AG20443 (cell line): ENCODE measurements around the gene C17orf50.

ENCODE experiments used
- DNase-seq: peaks from one replicate; pipeline ENCODE4 v3.0.0; 2012; ENCODE audit warnings: low spot score, mixed read lengths

The C17orf50 gene

DNA sequence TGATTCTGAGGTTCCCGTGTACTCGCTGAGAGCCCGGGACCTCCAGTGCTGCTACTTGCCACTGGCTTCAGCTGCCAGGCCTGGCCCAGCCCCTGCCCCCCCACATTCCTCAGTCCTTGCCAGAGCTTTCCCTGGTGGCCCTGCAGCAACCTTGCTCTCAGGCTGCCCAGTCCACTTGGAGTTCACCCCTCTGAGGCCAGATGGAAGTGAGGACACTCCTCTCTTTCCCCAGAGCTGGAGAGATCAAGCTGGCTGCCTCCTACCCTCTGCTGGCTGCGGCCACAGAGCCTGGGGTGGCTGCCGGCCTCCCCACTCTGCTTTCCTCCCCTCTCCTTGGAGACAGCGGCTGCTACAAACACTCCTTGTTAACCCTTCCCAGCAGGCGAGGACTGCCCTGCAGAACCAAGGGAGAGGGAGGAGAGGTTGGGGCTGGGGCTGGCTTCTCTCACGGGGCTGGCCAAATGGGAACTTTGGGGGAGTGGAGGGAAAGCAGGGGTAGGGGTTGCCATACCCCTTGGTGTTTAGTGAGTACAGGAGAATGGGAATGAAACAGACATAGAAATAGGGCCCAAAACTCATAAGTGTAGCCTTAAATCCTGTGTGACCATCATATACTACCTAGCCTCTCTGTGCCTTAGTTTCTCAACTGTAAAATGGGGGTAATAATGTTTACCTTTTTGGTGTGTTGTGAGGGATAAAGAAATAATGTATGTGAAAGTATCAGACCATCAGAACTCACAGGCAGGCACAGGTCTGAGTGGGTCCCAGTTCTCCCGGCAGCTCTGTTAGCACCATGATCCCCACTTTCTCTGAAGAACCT, 7.5 kb upstream of the C17orf50 start, which contains the start of gene GAS2L2:
GAS2L2 (minus strand) TSS at position 295 of the 820 bp plus-strand sequence. CDS start 389 bp downstream, outside the sequence.
- DNase-seq = peak; percentile 41

DNA sequence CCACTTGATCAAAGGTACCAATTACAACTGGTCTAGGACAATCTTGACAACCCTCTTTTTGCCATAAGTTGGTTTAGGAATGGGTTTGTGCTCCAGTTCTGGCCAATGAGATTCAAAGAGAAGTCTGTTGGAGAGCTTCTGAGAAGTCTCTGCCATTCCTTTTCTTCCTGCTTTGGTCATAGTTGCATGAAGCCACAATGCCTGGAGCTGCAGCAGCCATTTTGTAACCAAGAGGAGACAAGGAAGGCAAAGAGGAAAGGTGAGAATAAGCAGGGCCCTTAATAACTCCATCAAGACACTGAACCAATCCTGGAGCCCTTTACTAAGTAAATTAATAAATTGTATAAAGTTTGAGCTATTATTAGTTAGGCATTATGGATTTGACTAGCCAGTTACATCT, 3.4 kb upstream of the C17orf50 start:
- no peak for DNase-seq

DNA sequence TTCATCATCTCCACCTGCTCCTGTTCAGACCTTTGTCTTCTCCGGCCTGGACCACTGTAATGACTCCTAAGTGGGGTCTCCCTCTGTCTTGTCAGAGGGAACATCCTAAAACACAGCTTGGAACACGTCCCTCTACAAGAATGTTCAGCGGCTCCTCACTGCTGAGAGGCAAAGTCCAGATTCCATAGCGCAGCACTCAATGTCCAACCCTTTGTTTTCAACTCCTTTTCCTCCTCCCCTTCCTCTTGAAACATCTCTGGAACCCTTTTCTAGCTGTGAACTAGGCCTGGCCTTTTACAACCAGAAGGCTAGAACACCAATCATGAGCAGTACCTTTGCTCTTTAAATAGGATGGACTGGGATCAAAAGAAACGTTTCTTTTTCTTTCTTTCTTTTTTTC, 914 bp downstream of the C17orf50 start:
- no peak for DNase-seq

DNA sequence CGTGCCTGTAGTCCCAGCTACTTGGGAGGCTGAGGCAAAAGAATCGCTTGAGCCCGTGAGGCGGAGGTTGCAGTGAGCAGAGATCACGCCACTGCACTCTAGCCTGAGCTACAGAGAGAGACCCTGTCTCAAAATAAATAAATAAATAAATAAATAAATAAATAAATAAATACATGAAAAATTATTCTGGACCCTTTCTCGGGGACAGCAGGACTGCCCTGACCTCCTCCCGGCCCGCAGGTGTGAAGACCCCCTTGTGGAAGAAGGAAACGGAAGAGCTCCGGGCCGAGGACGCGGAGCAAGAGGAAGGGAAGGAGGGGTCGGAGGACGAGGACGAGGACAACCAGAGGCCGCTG, 3.1 kb downstream of the C17orf50 start:
- no peak for DNase-seq

DNA sequence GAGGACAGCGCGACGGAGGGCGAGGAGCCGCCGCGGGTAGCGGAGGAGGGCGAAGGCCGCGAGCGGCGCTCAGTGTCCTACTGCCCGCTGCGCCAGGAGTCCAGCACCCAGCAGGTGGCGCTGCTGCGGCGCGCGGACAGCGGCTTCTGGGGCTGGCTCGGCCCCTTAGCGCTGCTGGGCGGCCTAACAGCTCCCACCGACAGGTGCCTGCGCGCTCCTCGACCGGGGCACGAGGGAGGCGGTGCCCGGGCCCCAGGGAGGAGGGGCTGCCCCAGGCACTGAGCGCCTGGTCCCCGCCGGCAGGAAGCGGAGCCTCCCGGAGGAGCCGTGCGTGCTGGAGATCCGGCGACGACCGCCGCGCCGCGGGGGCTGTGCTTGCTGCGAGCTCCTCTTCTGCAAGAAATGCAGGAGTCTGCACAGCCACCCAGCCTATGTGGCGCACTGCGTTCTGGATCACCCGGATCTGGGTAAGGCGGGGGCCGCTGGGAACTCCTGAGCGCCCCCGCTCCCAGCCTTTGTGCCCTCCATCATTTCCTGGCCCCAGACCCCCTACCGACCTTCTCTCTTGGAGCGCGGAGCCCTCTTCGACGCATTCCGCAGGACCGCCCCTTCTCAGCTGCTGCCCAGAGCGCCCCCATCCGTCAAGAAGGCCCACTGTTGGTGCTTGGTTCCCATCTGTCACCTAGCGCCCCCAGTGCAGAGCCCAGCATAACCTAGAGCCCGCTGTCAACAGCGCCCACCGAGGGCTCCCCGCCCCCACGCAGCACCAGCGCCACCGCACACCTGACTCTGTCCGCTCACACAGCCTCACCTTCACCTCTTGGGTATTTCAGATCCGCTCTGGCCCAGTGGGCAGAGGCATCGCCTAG, 3.7 kb downstream of the C17orf50 start:
- peak; percentile 96 for DNase-seq

DNA sequence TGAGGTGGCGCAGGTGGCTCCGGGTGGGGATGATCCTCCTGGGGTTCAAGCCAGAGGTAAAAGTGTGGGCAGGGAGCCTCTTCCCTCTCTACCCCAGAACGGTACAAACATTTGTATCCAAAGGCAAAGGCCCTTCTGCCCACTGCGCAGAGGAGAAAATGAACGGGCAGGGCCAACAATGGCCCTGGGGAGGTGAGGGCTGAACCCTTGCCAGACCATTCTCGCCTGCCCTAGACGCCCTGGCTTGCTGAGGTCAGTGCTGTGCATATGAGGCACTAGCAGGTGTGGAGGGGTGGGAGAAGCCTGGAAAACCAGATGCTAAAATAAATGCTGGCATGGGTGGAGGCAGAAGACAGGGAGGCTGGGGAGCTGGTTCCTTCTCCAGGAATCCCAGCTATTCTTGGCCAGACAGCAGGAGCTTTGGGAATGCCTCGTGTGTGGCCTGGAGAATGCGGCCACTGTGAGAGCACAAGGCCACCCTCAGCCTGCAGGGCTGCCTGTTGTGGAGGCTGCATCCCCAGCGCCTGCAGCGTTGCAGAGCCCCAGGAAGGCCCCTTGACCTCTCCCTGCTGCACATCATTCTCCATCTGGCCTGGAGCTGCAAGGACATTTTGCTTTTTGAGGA, 4.5 kb downstream of the C17orf50 start:
- no peak for DNase-seq

DNA sequence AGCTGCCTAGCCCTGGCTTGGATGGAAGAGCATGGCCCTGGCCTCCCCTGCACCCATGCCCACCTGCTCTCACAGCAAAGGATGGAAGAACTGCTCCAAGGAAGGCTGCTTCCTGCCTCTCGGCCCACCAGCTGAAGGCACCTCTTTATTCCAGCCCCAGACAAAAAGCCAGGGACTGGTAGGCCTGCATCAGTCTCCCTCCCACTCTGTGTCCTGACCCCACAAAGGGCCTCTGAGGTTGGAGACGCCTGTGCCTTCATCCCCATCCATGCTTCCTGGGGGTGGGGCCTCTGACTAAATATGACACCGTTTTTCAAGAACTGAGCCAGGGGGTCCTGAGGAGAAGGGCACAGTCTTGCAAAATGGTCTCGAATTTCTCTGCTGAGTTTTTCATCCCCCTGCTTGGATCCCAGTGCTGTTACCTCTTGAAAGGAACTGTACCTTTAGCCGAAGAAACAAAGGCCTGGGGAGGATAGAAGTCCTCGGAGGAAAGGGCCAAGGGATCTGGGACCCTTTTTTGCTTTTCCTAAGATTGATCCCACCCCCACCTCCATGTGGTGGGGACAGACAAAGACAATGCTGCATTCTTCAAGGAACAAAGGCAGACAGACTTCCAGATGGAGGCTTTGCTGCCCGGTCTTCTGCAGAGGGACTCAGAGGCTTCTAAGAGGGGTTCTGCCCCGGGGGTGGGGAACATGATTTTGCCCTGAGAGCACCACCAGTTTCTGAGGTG, 5.2 kb downstream of the C17orf50 start:
- DNase-seq = no peak

DNA sequence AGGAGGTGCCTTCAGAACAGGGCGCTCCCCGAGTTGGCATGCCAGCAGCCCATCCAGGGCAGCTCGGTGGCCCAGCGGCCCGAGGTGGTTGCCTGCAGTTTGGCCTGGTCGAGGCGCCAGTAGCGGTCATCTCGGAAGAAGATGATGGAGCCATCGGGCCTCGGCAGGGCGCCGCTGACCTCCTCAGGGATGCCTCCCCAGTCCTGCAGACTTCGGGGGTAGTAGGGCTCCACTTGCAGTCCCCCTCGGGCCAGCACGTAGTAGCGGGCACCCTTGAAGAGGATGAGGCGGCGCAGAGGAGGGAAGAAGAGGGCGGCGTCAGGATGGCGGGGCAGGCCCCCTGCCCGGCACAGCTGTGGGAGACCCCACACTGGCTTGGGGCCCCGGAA, 5.8 kb downstream of the C17orf50 start:
- no peak for DNase-seq

DNA sequence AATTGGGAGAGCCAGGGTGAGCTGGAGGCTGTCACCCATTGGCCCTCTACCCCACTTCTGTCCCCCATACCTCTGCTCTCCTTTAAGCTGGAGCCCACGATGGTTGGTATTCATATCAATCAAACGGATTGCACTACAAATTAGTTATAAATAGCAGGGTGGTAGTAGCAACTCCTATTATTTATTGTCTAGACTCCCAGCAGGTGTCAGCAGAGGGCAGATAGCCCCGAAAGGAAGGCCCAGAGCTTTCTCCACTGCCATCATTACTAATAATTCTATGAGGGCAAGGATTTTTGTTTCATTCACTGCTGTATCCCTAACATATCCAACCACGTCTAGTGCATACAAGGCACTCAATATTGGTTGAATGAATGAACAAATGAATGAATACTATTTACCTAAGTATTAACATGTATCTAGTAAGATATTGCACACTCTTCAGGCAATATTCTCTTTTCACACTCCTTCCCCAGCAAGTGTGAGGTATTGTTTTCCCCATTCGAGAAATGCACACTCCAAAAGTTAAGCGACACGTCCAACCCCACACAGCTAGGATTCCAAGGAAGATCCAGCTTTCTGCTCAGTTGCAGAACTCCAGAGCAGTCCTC, 6.3 kb downstream of the C17orf50 start:
- peak; percentile 79 for DNase-seq

DNA sequence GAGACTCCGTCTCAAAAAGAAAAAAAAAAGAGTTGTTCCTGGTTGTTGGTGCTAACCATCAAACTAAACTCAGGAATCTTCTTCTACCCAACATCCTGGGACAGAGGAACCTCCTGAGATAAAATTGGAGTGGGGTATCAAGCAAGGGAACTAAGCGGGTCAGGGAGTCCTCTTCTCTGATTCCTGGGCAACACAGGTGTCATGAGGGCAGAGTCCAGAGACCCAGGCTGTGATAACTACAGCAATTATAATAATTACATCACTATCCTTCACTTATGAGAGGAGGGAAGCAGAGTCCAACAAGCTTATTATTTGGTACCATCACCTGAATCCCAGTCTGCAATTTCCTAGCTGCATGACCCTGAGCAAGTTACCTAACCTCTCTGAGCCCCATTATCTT, 8.1 kb downstream of the C17orf50 start:
- no peak for DNase-seq

DNA sequence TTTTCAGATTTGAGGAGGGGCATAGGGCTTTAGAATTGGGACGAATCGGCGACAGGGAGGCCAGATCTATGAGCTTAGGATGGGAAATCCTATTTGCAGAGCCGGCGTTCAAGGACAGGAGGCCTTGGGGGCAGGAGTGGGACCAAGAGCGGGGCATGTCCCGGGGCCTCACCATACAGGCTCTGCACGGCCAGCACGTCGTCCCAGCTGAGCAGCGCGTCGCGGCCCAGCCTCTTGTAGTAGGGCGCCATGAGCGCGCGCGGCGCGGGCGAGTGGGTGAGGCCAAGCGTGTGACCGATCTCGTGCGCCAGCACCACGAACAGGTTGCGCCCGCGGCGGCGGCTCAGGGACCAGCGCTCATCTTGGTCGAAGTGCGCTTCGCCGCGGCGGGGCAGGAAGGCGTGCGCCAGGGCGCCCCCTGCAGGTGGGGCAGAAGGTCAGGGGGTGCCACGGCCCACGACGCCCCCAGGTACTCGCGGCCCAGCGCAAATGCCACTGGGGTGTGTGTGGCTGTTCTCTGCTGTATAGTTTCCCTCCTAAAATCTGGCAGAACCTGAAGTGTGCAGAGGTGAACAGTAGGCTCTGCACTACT, 9.3 kb downstream of the C17orf50 start:
- DNase-seq = no peak

DNA sequence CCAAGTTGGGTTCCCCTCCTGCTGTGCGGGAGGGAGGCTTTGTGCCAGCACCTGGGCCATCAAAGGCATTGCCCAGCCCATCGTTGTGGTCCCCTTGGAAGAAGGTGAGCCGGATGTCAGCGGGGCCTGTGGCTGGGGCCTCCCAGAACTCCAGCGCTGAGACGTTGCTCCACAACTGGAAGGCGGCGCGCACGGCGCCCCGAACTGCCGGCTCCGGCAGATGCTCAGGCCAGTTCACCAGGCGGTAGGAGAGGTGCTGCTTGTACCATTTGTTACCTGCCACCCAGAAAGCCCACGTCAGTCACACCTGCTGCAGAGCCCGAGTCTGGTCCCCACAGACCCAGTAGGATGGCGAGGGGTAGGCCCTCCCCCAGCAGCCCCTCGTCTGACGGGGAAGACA, 12.4 kb downstream of the C17orf50 start:
- DNase-seq = no peak

DNA sequence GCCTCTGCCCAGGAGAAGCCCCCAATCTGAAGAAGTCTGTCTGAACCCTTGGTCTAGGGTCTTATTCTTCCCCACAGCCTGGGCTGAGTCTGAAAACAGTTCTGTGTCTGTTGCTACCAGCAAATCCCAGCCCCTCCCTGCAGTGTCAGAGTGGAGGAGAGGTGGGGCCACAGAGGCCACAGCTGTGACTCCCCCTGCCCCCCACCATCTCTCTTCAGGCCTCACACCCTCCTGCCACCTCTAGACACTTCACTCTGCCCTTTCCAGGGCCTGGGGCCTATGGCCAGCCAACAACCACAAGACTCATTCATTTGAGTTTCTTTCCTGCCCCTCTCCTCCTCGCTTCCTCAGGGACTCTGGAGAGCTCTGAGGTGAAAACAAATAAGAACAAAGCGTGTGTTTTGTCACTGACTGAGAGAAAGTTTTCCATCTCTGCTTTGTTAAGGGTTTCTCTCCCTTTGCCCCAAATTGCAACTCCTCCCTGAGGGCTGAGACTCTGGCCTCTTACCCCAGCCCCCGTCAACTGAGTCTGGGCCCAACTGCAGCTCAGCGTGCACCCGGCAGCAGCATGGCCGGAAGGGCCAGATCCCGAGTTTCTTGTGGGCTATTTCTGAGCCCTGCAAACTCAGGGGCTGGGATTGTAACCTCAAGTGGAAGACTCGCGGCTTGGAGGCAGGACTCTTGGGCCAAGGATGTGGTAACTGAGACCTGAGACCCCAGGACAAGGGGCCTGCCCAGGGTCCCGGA, 13.2 kb downstream of the C17orf50 start:
- DNase-seq = no peak

DNA sequence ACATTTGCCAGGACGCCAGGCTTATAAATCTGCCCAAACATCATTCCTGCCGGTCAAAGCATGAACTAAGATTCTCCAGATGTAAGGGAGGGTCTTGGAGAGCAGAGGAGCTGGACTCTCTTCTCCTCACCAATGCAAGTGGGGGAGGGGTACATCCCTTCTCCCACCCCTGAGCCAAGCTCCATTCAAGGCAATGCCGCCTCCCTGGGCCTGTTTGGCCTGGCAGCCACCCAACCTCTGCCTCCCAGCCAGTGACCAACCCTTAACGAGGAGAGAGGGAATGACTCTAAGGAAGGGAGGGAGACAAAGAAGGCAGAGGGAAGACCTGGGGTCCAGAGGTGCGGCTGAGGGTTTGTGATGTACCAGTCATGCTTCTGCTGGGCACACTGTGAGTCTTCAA, 13.8 kb downstream of the C17orf50 start:
- peak; percentile 48 for DNase-seq

DNA sequence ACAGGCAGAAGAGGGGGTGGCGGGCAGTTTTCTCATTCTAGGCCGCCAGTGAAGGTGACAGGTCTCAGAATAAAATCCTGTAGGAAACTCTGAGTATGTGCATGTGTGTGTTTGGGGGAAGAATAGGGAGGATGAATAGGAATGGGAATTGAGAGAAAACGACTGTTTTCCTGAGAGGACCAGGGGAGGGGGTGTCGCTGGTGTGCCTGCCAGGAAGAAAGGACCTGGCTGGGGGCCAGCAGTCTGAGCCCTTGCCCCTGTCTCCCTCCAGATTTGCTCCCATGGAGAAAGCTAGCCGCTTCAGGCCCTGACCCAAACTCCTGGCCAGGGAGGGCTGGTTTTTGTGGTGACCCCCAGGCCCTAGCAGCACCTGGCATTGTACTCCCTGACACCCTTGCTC, 14.4 kb downstream of the C17orf50 start:
- DNase-seq = no peak

DNA sequence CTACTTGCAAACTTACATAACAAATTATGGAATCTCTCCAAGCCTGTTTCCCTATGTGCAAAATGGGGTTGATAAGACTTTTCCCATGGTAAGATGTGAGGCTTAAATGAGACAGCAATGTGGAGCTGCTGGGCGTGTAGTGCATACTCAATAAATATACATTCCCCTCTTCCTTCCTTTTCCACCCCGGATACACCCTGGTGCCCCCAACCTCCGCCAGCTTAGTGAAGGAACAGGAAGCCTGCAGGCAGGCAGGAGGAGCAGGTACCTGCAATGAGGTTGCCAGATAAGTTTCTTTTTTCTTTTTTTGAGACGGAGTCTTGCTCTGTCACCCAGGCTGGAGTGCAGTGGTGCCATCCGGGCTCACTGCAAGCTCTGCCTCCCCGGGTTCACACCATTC, 14.9 kb downstream of the C17orf50 start:
- no peak for DNase-seq

DNA sequence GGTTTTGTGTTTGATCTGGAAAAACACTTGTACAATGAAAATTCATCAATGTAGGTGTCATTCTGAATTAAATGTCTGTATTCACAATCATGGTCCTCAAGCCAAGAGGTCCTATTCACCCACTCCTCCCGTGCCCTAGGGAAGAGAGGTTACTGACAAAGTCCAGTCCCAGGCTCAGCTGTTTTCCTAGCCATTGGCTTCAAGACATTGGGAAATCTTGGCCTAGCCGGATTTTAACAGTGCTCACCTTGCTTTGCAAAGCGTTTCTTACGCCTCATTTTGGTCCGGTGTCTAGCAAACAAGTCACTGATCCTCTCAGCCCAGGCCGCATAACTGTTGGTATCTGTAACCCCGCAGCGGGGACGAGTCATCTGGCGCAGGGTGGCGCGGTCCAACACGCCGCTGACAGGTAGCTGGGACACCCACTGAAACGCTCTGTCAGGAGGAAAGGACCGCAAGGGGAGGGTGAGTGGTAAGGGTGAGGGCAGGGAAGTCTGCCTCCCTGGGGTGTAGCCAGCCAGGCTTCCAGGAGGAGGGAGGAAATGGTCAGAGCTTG, 18.0 kb downstream of the C17orf50 start:
- DNase-seq = no peak

DNA sequence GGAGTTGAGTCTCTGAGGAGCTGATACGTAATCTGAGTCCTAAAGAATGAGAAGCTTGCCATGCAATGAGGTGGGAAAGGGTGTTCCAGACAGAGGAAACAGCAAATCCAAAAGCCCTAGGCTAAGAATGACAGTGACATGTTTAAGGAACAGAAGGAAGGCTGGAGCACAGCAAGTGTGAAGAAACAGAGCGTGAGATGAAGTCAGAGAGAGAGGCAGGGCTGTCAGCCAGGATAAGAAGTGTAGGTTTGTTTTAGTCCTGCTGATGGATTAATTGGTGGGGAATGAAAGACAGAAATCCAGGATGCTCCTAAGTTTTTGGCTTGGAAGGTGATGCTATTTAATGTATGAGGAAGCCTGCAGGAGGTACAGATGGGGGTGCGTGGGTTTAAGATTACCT, 20.3 kb downstream of the C17orf50 start:
- DNase-seq = no peak

DNA sequence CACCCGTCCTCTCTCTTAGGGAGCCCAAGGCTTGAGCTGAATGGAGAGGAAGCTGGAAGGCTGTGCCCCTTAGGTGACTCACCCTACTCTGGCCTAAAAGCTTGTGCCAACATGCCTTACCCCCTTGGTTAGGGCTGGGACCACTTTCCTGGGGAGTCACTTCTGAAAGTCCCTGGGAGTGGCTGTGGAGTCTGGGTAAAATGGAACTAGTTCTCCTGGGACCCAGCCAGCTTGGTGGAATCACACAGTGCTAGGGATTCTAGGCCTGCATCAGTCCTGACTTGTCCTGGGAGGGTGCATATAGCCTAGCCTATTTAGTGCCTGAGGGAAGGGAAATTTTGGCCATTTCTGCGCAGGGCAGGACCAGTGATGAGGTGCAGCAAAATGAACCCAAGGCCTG, 24.2 kb downstream of the C17orf50 start:
- no peak for DNase-seq

DNA sequence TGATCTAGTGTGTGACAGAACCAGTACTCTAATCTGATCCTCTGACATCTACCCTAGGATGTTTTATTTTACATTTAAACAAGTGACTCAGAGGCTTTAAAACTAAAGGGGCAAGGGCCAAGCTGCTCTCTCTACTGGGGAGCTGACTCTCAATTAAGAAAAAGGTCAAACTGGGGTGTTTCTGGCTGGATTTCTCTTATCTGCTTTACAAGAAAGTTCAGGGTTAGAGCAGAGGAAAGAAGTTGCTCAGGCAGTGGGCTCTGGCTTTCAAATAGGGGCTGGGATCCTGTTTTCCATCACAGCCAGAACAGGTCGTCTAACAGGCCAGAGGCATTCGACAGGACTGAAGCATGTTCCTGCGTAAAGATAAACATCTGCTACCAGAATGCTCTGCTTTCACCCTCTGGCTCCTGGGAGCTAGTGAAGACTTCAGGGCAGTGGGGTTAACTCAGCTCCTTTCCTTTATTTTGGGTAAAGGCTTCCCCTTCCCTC, 26.3 kb downstream of the C17orf50 start:
- peak; percentile 12 for DNase-seq
